ENCODE data around the gene BCOR. TPM values are rescaled to one million over a fixed set of nuclear protein-coding genes. Genes with fewer than 3 reads are reported as not detected.

Gene BCOR
- total and polyA plus RNA-seq, 9 of the 15 experiments (the other 6 are each of a cell fraction or from before 2014, with no cell fraction given), result 27.5 to 113 (median 37.6) TPM

GRCh38 chrX:40108959-40109287 is 11.2 kb upstream of the BCOR start (continued):
- TF ChIP-seq ATF3 (IDR thresholded peaks at IDR 0.05) (peak; percentile 17), ATF3 (CRISPR knock-in tag; conservative IDR thresholded peaks at IDR 0.05) (no peak; the same call in 1 of the 2 replicates), HOXB6 (CRISPR knock-in tag; IDR thresholded peaks at IDR 0.05; ENCODE audit: borderline replicate concordance) (no peak), FIP1L1 (IDR thresholded peaks at IDR 0.05; ENCODE audit: low read depth, low read length, poor library complexity, severe bottlenecking) (no peak), SMARCB1 (IDR thresholded peaks at IDR 0.05; ENCODE audit: insufficient read length, low read depth) (no peak), SMARCE1 (IDR thresholded peaks at IDR 0.05) (no peak), BCLAF1 (IDR thresholded peaks at IDR 0.05; ENCODE audit: borderline replicate concordance in 1 of 2, control insufficient read depth in 1 of 2, low read depth in 2 of 2, low read length in 1 of 2) (0 out of 4 replicates have a peak, but pooled peaks of 1 of the 2 experiments have one; percentile 45), ATF2 (CRISPR knock-in tag; IDR thresholded peaks at IDR 0.05) (no peak), NFIC (IDR thresholded peaks at IDR 0.05) (peak; percentile 90), ZNF407 (IDR thresholded peaks at IDR 0.05; ENCODE audit: low read depth) (no peak), E2F6 (IDR thresholded peaks at IDR 0.05; ENCODE audit: borderline replicate concordance in 1 of 2, extremely low read depth in 1 of 2, insufficient read depth in 1 of 2, insufficient read length in 1 of 2, low read depth in 1 of 2, low read length in 1 of 2, poor library complexity in 1 of 2, severe bottlenecking in 1 of 2) (peak in 1 of 2 experiments; percentile 66), FOXJ3 (CRISPR knock-in tag; IDR thresholded peaks at IDR 0.05) (no peak)
